DOHH2 (cell line): ENCODE measurements around the gene SMYD2.

Source experiments
- H3F3A ChIP-seq: fragments of 200-600 bp; sonication (generic), shearing (Covaris generic); 2 replicates; pipeline ENCODE4 v1.6.0; 2016; ENCODE audit warnings: antibody characterized with exemption, mild to moderate bottlenecking; ENCODE audit not compliant: control insufficient read depth, insufficient read depth
- H3K27ac ChIP-seq: fragments of 200-600 bp; sonication (generic); 2 replicates; pipeline ENCODE4 v1.5.1; 2014; ENCODE audit warnings: low read depth, mild to moderate bottlenecking, low read length, moderate library complexity
- H3K27me3 ChIP-seq: fragments of 200-600 bp; sonication (generic); 2 replicates; pipeline ENCODE4 v1.6.1; 2014; ENCODE audit warnings: mild to moderate bottlenecking, low read length, mixed read lengths; ENCODE audit not compliant: control insufficient read depth
- H3K36me3 ChIP-seq: fragments of 200-600 bp; sonication (generic); 2 replicates; pipeline ENCODE4 v1.6.1; 2014; ENCODE audit warnings: mild to moderate bottlenecking, low read length, moderate library complexity, mixed read lengths; ENCODE audit not compliant: control insufficient read depth
- H3K4me1 ChIP-seq: fragments of 200-600 bp; sonication (generic); 2 replicates; pipeline ENCODE4 v1.6.1; 2014; ENCODE audit warnings: mild to moderate bottlenecking, low read length, mixed read lengths; ENCODE audit not compliant: control insufficient read depth
- H3K4me2 ChIP-seq: fragments of 200-600 bp; sonication (generic); 2 replicates; pipeline ENCODE4 v1.6.0; 2014; ENCODE audit warnings: mild to moderate bottlenecking, low read length, moderate library complexity
- H3K4me3 ChIP-seq: fragments of 200-600 bp; sonication (generic); 2 replicates; pipeline ENCODE4 v1.5.1; 2014; ENCODE audit warnings: mild to moderate bottlenecking, low read length, mixed read lengths
- H3K79me2 ChIP-seq: fragments of 200-600 bp; sonication (generic); 2 replicates; pipeline ENCODE4 v1.6.1; 2014; ENCODE audit warnings: mild to moderate bottlenecking, low read length, mixed read lengths; ENCODE audit not compliant: control insufficient read depth
- H3K9me2 ChIP-seq: fragments of 200-600 bp; sonication (generic); replicated peaks from 2 replicates; pipeline ENCODE4 v1.6.1; 2014; ENCODE audit warnings: mild to moderate bottlenecking, low read length, mixed read lengths; ENCODE audit not compliant: control insufficient read depth
- H3K9me3 ChIP-seq: fragments of 200-600 bp; sonication (generic); 2 replicates; pipeline ENCODE4 v1.6.1; 2014; ENCODE audit warnings: antibody characterized with exemption, low read length, mixed read lengths; ENCODE audit not compliant: control insufficient read depth, insufficient read depth
- H4K20me1 ChIP-seq: fragments of 200-600 bp; sonication (generic); 2 replicates; pipeline ENCODE4 v1.6.0; 2014; ENCODE audit warnings: low read depth, mild to moderate bottlenecking, antibody characterized with exemption, low read length, moderate library complexity; ENCODE audit not compliant: control insufficient read depth, insufficient read depth
- EZH2phosphoT487 ChIP-seq: fragments of 200-600 bp; sonication (generic); IDR thresholded peaks from 2 replicates; pipeline ENCODE4 v1.6.1; 2017; ENCODE audit warnings: borderline replicate concordance, mild to moderate bottlenecking, antibody characterized with exemption, low read length, moderate library complexity, mixed read lengths
- TF ChIP-seq, protein P1 (sequence below): fragments of 200-600 bp; sonication (generic); IDR thresholded peaks from one replicate; pipeline ENCODE4 v1.5.1; 2014; ENCODE audit warnings: antibody characterized with exemption, mild to moderate bottlenecking, low read depth, low read length; ENCODE audit not compliant: poor library complexity, severe bottlenecking

The SMYD2 gene

DNA sequence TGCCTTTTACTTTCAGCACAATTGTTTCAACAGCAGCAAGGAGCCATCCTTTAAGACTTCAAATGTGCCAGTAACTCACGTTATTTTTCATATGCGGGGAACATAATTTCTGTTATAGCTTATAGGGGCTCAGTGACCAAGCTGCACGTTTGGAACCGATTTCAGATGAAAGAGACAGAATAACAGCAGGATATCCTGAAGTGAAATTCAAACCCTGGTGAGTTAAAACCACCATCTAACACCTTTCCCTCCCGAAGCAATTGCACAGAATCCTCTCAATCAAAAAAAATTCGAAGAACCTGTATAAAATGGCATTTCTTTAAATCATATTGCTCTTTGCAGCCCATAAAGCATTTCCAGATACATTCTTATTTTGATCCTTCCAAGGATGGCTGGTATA lies 6.9 kb downstream of the SMYD2 start:
- no peaks in the 10 kb centered on the region for H3K9me2 ChIP-seq
- TF ChIP-seq, protein P1, sequence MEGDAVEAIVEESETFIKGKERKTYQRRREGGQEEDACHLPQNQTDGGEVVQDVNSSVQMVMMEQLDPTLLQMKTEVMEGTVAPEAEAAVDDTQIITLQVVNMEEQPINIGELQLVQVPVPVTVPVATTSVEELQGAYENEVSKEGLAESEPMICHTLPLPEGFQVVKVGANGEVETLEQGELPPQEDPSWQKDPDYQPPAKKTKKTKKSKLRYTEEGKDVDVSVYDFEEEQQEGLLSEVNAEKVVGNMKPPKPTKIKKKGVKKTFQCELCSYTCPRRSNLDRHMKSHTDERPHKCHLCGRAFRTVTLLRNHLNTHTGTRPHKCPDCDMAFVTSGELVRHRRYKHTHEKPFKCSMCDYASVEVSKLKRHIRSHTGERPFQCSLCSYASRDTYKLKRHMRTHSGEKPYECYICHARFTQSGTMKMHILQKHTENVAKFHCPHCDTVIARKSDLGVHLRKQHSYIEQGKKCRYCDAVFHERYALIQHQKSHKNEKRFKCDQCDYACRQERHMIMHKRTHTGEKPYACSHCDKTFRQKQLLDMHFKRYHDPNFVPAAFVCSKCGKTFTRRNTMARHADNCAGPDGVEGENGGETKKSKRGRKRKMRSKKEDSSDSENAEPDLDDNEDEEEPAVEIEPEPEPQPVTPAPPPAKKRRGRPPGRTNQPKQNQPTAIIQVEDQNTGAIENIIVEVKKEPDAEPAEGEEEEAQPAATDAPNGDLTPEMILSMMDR = no peak
- TF ChIP-seq EZH2phosphoT487 = no peak
- H3K4me2 ChIP-seq = no peak overlapping the region
- no peak overlapping the region for H3K4me3 ChIP-seq
- H3K4me1 ChIP-seq = peaks cover 4% of the 10 kb centered on the region
- peaks cover 37% of the 10 kb centered on the region for H3K79me2 ChIP-seq
- no peaks in the 10 kb centered on the region for H3K27me3 ChIP-seq
- H3K36me3 ChIP-seq = no peaks in the 10 kb centered on the region
- no peaks in the 10 kb centered on the region for H3F3A ChIP-seq
- H3K27ac ChIP-seq = no peak overlapping the region
- H3K9me3 ChIP-seq = no peaks in the 10 kb centered on the region
- H4K20me1 ChIP-seq = no peaks in the 10 kb centered on the region

DNA sequence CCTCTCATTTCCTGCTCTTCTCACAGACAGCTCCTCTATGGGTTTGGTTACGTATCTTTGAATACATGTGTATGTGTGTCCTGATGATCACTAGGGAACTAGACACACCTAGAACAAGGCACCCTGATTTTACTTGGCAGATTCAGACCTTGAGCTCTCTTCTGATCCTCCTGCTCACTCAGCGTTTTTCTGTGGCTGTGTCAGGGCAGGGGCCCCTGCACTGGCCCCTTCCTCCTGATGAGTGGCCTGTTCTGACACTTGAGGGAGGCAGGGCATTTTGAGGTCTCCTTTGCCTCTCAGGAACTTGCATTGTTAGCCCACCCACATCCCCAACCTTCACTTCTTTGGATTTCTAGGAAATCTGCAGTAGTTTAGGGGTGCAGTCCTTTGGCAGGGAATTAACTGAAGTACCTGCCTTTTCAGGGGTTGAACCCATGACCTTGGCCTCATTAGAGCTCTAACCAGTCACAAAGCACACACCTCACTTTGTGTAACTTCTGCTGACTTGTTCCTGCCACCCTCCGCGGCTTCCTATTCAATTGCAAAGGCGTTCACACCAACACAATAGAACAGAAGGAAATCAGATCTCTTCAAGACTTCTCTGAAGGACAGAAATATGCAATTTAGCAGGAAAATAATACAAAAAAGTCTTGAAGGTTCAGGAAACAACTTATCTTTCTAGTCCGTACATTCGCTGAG lies 8.8 kb downstream of the SMYD2 start:
- Histone ChIP-seq H3K9me2 (no peaks in the 10 kb centered on the region), H3K27ac (no peak overlapping the region), H3K79me2 (peaks cover 24% of the 10 kb centered on the region), H3K4me3 (no peak overlapping the region), H3K4me1 (no peaks in the 10 kb centered on the region), H3K4me2 (no peak overlapping the region), H3K36me3 (no peaks in the 10 kb centered on the region), H4K20me1 (no peaks in the 10 kb centered on the region), H3F3A (no peaks in the 10 kb centered on the region), H3K9me3 (no peaks in the 10 kb centered on the region), H3K27me3 (no peaks in the 10 kb centered on the region)
- TF ChIP-seq, protein P1 = no peak
- TF ChIP-seq EZH2phosphoT487 = no peak

DNA sequence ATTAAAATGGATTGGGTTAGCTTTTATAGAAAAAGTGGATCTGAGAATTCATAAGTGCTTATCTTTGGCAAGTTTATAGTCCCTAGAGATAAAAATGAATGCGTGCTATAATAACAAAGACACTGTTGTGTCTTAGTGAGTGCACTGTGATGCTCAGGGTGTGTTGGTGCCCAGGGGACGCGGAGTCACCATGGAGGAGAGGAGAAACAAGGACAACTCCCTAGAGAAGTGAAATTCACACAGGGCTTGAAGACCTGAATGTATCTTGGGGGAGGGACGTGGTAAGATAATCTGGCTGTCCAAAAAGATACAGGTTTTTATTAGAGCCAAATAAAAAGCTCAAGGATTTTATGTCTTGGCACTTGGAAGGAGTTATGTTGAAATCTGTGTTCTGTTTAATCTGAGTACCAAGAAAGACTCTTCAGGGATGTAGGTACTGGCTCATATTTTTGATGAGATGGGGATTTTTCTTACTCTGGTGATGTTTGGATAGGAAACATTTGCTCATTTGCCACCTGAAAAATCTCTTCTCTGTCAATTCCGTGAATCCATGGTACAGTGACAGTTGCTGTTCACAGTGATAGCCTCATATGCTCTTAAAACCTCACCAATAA lies 9.6 kb downstream of the SMYD2 start:
- Histone ChIP-seq H3K9me3 (no peaks in the 10 kb centered on the region), H3F3A (no peaks in the 10 kb centered on the region), H3K27me3 (no peaks in the 10 kb centered on the region), H3K4me1 (peaks cover 5% of the 10 kb centered on the region), H3K79me2 (peaks cover 17% of the 10 kb centered on the region), H3K4me2 (no peak overlapping the region), H3K9me2 (no peaks in the 10 kb centered on the region), H3K27ac (no peak overlapping the region), H3K36me3 (no peaks in the 10 kb centered on the region), H4K20me1 (no peaks in the 10 kb centered on the region), H3K4me3 (no peak overlapping the region)
- TF ChIP-seq, protein P1 = no peak
- TF ChIP-seq EZH2phosphoT487 = no peak
